HepG2 (cell line): ENCODE data around the gene STYXL1. TPM values are rescaled to one million over a fixed set of nuclear protein-coding genes. Genes with fewer than 3 reads are reported as not detected.

ENCODE experiments used
- CBX1 ChIP-seq: IDR thresholded peaks from one replicate; pipeline ENCODE4 v1.6.1; 2016; ENCODE audit warnings: antibody characterized with exemption, low read depth
- CC2D1A ChIP-seq: sonication (generic); formaldehyde crosslinking; IDR thresholded peaks from 2 replicates; pipeline ENCODE4 v1.8.1; 2023; ENCODE audit warnings: mild to moderate bottlenecking, missing genetic modification reagents
- FOXA3 ChIP-seq: IDR thresholded peaks from 2 replicates; pipeline ENCODE4 v1.6.1; 2016; ENCODE audit warnings: missing genetic modification reagents, missing compliant biosample characterization
- FOXM1 ChIP-seq: sonication (generic); formaldehyde crosslinking; IDR thresholded peaks from 2 replicates; pipeline ENCODE4 v1.5.0; 2020; ENCODE audit warnings: missing genetic modification reagents
- JUNB ChIP-seq: sonication (generic); formaldehyde crosslinking; IDR thresholded peaks from 2 replicates; pipeline ENCODE4 v1.8.0; 2022; ENCODE audit warnings: missing genetic modification reagents, mild to moderate bottlenecking, borderline replicate concordance
- KLF11 ChIP-seq: IDR thresholded peaks from 2 replicates; pipeline ENCODE4 v1.6.1; 2016; ENCODE audit warnings: missing compliant biosample characterization
- MXD4 ChIP-seq: IDR thresholded peaks from 2 replicates; pipeline ENCODE4 v1.6.1; 2016; ENCODE audit warnings: mild to moderate bottlenecking, missing biosample characterization, missing genetic modification reagents
- MXI1 ChIP-seq: IDR thresholded peaks from 3 replicates; pipeline ENCODE4 v1.6.1; 2012; ENCODE audit warnings: low read depth, low read length, inconsistent platforms, borderline replicate concordance
- ZFP82 ChIP-seq: sonication (generic); formaldehyde crosslinking; IDR thresholded peaks from 2 replicates; pipeline ENCODE4 v1.5.1; 2020; ENCODE audit warnings: mild to moderate bottlenecking, missing genetic modification reagents, borderline replicate concordance
- ZMYM4 ChIP-seq: sonication (generic); formaldehyde crosslinking; IDR thresholded peaks from 2 replicates; pipeline ENCODE4 v1.8.1; 2023; ENCODE audit warnings: mild to moderate bottlenecking, missing genetic modification reagents
- ZNF224 ChIP-seq: sonication (generic); formaldehyde crosslinking; IDR thresholded peaks from 2 replicates; pipeline ENCODE4 v1.5.0; 2020; ENCODE audit warnings: mild to moderate bottlenecking, missing genetic modification reagents
- ZNF577 ChIP-seq: sonication (generic); formaldehyde crosslinking; IDR thresholded peaks from 2 replicates; pipeline ENCODE4 v1.4.0; 2020; ENCODE audit warnings: mild to moderate bottlenecking, low read depth, missing genetic modification reagents, borderline replicate concordance
- ZNF589 ChIP-seq: sonication (generic); formaldehyde crosslinking; conservative IDR thresholded peaks from 2 replicates; pipeline ENCODE4 v1.8.0; 2022; ENCODE audit warnings: mild to moderate bottlenecking, moderate library complexity, missing genetic modification reagents
- ZNF703 ChIP-seq: sonication (generic); formaldehyde crosslinking; IDR thresholded peaks from 2 replicates; pipeline ENCODE4 v1.5.1; 2020; ENCODE audit warnings: missing genetic modification reagents, mild to moderate bottlenecking, moderate library complexity, borderline replicate concordance
- polyA plus RNA-seq, 8 experiments: library from polyadenylated mRNA; depleted of rRNA in 3 of 8; stranded (reverse) in 7 of 8; unstranded in 1 of 8; fragments of >200 nt; fragmentation: Illumina TruSeq in 4 of 8; extraction: Trizol in 4 of 8; gene quantifications; 2 replicates each; pipeline versions ENCODE4 v1.2.1 to v1.2.3, GENCODE V29; 2011 to 2016; ENCODE audit warnings: low read depth in 4 of 8, missing spikeins in 1 of 8, mixed read lengths in 1 of 8; ENCODE audit not compliant: insufficient read depth in 1 of 8
- total RNA-seq, 5 experiments: library from RNA; depleted of rRNA; stranded (reverse); fragments of >200 nt; fragmentation: Illumina TruSeq; extraction: Trizol; gene quantifications; 2 replicates each; pipeline ENCODE4 v1.2.3, GENCODE V29; 2016; ENCODE audit warnings: low read depth in 1 of 5
- TF ChIP-seq, protein P1 (sequence below): sonication (generic); formaldehyde crosslinking; IDR thresholded peaks from 2 replicates; pipeline ENCODE4 v1.8.1; 2023; ENCODE audit warnings: missing genetic modification reagents, inconsistent platforms, borderline replicate concordance
- TF ChIP-seq, protein P2 (sequence below): fragments of 450-650 bp; IDR thresholded peaks from 2 replicates; pipeline ENCODE4 v1.6.1; 2017; ENCODE audit warnings: mild to moderate bottlenecking
- TF ChIP-seq, protein P3 (sequence below), 2 experiments: sonication (generic) in 1 of 2; formaldehyde crosslinking in 1 of 2; IDR thresholded peaks; 2 replicates each; pipeline versions ENCODE4 v1.5.1 to v1.6.1; 2011 to 2020; ENCODE audit warnings: borderline replicate concordance in 1 of 2, low read depth in 1 of 2, low read length in 1 of 2, mild to moderate bottlenecking in 1 of 2, missing genetic modification reagents in 1 of 2, moderate library complexity in 1 of 2
- TF ChIP-seq, protein P4 (sequence below): fragments of 450-650 bp; IDR thresholded peaks from 2 replicates; pipeline ENCODE4 v1.6.1; 2016
- TF ChIP-seq, protein P5 (sequence below): sonication (generic); formaldehyde crosslinking; IDR thresholded peaks from 2 replicates; pipeline ENCODE4 v1.4.0; 2020; ENCODE audit warnings: mild to moderate bottlenecking, missing genetic modification reagents

Gene STYXL1
- total and polyA plus RNA-seq, 2 of the 13 experiments (the other 11 are each of a cell fraction or from before 2014, with no cell fraction given) = 23.9 to 38.3 TPM

DNA sequence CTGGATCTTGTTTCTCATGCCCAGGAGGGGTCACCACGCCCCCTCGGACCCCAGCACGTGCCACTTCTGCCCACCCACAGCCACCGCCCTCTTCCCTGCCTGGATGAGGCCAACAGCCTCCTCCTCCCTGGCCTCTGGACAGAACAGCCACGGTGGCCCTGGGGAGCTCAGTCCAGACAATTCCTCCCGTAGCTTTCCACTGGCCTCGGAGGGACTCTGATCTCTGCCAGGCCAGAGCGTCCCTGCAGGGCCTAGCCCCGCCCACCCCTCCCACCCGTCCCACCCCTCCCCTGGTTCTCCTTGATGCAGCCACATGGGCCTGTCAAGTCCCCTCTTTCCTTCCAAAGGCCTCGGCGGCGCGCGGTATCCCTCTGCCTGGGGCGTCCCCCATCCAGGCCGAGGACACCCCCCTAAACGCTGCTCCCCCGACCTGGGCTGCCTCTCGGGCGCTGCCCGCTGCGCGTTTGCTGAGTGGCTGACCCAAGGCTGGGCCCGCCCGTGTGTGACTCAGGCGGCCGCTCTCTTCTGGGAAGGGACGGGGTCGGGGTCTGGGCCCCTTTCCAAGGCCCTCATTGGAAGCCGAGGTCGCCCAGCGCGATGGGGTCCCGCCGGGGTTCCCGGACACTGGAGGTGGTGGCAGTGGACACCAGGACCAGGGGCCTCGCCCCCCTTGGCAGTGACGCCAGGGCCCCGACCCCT, 54.0 kb downstream of the STYXL1 start (continued):
- TF ChIP-seq, protein P1, sequence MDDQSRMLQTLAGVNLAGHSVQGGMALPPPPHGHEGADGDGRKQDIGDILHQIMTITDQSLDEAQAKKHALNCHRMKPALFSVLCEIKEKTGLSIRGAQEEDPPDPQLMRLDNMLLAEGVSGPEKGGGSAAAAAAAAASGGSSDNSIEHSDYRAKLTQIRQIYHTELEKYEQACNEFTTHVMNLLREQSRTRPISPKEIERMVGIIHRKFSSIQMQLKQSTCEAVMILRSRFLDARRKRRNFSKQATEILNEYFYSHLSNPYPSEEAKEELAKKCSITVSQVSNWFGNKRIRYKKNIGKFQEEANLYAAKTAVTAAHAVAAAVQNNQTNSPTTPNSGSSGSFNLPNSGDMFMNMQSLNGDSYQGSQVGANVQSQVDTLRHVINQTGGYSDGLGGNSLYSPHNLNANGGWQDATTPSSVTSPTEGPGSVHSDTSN (CRISPR knock-in tag) = no peak
- TF ChIP-seq FOXM1 (CRISPR knock-in tag) (no peak), CBX1 (peak; percentile 34), ZMYM4 (CRISPR knock-in tag) (0 out of 2 replicates have a peak, but pooled peaks have one; percentile 11), KLF11 (CRISPR knock-in tag) (no peak), CC2D1A (CRISPR knock-in tag) (no peak), ZNF224 (CRISPR knock-in tag) (0 out of 2 replicates have a peak, but pooled peaks have one; percentile 0), ZNF703 (CRISPR knock-in tag) (peak; percentile 67; the same call in 1 of the 2 replicates), ZNF589 (CRISPR knock-in tag) (peak; percentile 63; the same call in 1 of the 2 replicates), MXI1 (peak; percentile 67; the same call in 2 of the 3 replicates), FOXA3 (0 out of 2 replicates have a peak, but pooled peaks have one; percentile 15), MXD4 (CRISPR knock-in tag) (peak; percentile 70; the same call in 1 of the 2 replicates), ZFP82 (peak; percentile 52; the same call in 1 of the 2 replicates), JUNB (no peak), ZNF577 (CRISPR knock-in tag) (no peak)
- TF ChIP-seq, protein P2, sequence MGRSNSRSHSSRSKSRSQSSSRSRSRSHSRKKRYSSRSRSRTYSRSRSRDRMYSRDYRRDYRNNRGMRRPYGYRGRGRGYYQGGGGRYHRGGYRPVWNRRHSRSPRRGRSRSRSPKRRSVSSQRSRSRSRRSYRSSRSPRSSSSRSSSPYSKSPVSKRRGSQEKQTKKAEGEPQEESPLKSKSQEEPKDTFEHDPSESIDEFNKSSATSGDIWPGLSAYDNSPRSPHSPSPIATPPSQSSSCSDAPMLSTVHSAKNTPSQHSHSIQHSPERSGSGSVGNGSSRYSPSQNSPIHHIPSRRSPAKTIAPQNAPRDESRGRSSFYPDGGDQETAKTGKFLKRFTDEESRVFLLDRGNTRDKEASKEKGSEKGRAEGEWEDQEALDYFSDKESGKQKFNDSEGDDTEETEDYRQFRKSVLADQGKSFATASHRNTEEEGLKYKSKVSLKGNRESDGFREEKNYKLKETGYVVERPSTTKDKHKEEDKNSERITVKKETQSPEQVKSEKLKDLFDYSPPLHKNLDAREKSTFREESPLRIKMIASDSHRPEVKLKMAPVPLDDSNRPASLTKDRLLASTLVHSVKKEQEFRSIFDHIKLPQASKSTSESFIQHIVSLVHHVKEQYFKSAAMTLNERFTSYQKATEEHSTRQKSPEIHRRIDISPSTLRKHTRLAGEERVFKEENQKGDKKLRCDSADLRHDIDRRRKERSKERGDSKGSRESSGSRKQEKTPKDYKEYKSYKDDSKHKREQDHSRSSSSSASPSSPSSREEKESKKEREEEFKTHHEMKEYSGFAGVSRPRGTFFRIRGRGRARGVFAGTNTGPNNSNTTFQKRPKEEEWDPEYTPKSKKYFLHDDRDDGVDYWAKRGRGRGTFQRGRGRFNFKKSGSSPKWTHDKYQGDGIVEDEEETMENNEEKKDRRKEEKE = no peak
- TF ChIP-seq, protein P3, sequence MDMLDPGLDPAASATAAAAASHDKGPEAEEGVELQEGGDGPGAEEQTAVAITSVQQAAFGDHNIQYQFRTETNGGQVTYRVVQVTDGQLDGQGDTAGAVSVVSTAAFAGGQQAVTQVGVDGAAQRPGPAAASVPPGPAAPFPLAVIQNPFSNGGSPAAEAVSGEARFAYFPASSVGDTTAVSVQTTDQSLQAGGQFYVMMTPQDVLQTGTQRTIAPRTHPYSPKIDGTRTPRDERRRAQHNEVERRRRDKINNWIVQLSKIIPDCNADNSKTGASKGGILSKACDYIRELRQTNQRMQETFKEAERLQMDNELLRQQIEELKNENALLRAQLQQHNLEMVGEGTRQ (IDR thresholded peaks at IDR 0.05; ENCODE audit: low read depth, low read length) = peak; percentile 41; the same call in 1 of the 2 replicates
- TF ChIP-seq, protein P3 (CRISPR knock-in tag; IDR thresholded peaks at IDR 0.05; ENCODE audit: borderline replicate concordance) = peak; percentile 57; the same call in 1 of the 2 replicates
- TF ChIP-seq, protein P4, sequence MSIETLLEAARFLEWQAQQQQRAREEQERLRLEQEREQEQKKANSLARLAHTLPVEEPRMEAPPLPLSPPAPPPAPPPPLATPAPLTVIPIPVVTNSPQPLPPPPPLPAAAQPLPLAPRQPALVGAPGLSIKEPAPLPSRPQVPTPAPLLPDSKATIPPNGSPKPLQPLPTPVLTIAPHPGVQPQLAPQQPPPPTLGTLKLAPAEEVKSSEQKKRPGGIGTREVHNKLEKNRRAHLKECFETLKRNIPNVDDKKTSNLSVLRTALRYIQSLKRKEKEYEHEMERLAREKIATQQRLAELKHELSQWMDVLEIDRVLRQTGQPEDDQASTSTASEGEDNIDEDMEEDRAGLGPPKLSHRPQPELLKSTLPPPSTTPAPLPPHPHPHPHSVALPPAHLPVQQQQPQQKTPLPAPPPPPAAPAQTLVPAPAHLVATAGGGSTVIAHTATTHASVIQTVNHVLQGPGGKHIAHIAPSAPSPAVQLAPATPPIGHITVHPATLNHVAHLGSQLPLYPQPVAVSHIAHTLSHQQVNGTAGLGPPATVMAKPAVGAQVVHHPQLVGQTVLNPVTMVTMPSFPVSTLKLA = peak; percentile 84
- TF ChIP-seq, protein P5, sequence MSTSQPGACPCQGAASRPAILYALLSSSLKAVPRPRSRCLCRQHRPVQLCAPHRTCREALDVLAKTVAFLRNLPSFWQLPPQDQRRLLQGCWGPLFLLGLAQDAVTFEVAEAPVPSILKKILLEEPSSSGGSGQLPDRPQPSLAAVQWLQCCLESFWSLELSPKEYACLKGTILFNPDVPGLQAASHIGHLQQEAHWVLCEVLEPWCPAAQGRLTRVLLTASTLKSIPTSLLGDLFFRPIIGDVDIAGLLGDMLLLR (CRISPR knock-in tag) = peak; percentile 43; the same call in 1 of the 2 replicates
